Tibial nerve (tissue), 4 donors: Measurements from ENCODE around the gene SLX4. TPM values are rescaled to one million over a fixed set of nuclear protein-coding genes. Genes with fewer than 3 reads are reported as not detected.

Source experiments
- DNase-seq, 2 donors: peaks; one replicate each; pipeline ENCODE4 v3.0.0-alpha.2; 2019; ENCODE audit warnings: low spot score in 2 of 2
- H3K27ac ChIP-seq, 4 donors: fragments of 200-600 bp; sonication (generic) in 3 of 4; one replicate each; pipeline ENCODE4 v1.5.1; 2017 to 2019; ENCODE audit warnings: mild to moderate bottlenecking in 1 of 4
- H3K27me3 ChIP-seq, 2 donors: fragments of 200-600 bp; sonication (generic) in 1 of 2; one replicate each; pipeline versions ENCODE4 v1.5.1 to v1.6.0; 2017 to 2019
- H3K36me3 ChIP-seq, 3 donors: fragments of 200-600 bp; sonication (generic); one replicate each; pipeline ENCODE4 v1.5.1; 2018 to 2019
- H3K4me1 ChIP-seq, 4 donors: fragments of 200-600 bp; sonication (generic) in 3 of 4; one replicate each; pipeline ENCODE4 v1.5.1; 2017 to 2019
- H3K4me3 ChIP-seq, 4 donors: fragments of 200-600 bp; sonication (generic) in 3 of 4; one replicate each; pipeline ENCODE4 v1.5.1; 2017 to 2019; ENCODE audit warnings: mild to moderate bottlenecking in 1 of 4, moderate library complexity in 1 of 4
- H3K9me3 ChIP-seq, 4 donors: fragments of 200-600 bp; sonication (generic) in 3 of 4; one replicate each; pipeline ENCODE4 v1.5.1; 2017 to 2019
- CTCF ChIP-seq, 5 experiments: fragments of 200-600 bp in 3 of 5; fragments of 450-650 bp in 2 of 5; sonication (generic) in 3 of 5; IDR thresholded peaks; one replicate each; pipeline ENCODE4 v1.5.1; 2016 to 2019; ENCODE audit warnings: antibody characterized with exemption in 5 of 5, mild to moderate bottlenecking in 3 of 5, moderate library complexity in 2 of 5
- EP300 ChIP-seq, 2 donors: sonication (generic); formaldehyde crosslinking; IDR thresholded peaks; one replicate each; pipeline ENCODE4 v1.6.1; 2017; ENCODE audit warnings: antibody characterized with exemption in 2 of 2, mild to moderate bottlenecking in 1 of 2
- POLR2A ChIP-seq, 2 donors: fragments of 450-650 bp; IDR thresholded peaks; one replicate each; pipeline ENCODE4 v1.6.1; 2017; ENCODE audit warnings: antibody characterized with exemption in 2 of 2, mild to moderate bottlenecking in 2 of 2, moderate library complexity in 2 of 2
- WGBS, 2 donors: methylation state at CpG; one replicate each; pipeline ENCODE4 v1.1.5; 2018; 5-methylcytosine and 5-hydroxymethylcytosine counted together
- total RNA-seq, 4 donors: library from RNA; depleted of rRNA; stranded (reverse); fragments of >200 nt; gene quantifications; one replicate each; pipeline ENCODE4 v1.1.0, GENCODE V29; 2016

The SLX4 gene
- total RNA-seq, 4 donors from 2014 or later = 4.8 to 8.1 (median 5.6) TPM

- TF ChIP-seq CTCF (IDR thresholded peaks at IDR 0.05) = no peak
- TF ChIP-seq POLR2A (IDR thresholded peaks at IDR 0.05) = no peak
- TF ChIP-seq EP300 (IDR thresholded peaks at IDR 0.05) = no peak
- H3K36me3 ChIP-seq = peaks cover 0 to 70% (median 0%) of the 10 kb centered on the region in 3 donors
- 95 to 96% methylated on average over 6 to 16 of the region's 16 CpGs for WGBS, 2 donors
- no peak overlapping the region for H3K27ac ChIP-seq
- H3K4me3 ChIP-seq = no peak overlapping the region
- H3K9me3 ChIP-seq = no peaks in the 10 kb centered on the region
- no peak for DNase-seq
- H3K4me1 ChIP-seq = peaks cover 0 to 17% (median 5%) of the 10 kb centered on the region in 4 donors
- H3K27me3 ChIP-seq = peaks cover 0 to under 1% of the 10 kb centered on the region in 2 donors
Observed at GRCh38 chr16:3583303-3584038, 27.9 kb downstream of the SLX4 start.

GRCh38 chr16:3582276-3583165 is 28.9 kb downstream of the SLX4 start:
- DNase-seq = no peak
- peaks cover 0 to 61% (median 0%) of the 10 kb centered on the region in 3 donors for H3K36me3 ChIP-seq
- TF ChIP-seq POLR2A (IDR thresholded peaks at IDR 0.05) (no peak), CTCF (IDR thresholded peaks at IDR 0.05) (no peak), EP300 (IDR thresholded peaks at IDR 0.05) (no peak)
- H3K27me3 ChIP-seq = peaks cover 0 to 10% of the 10 kb centered on the region in 2 donors
- H3K27ac ChIP-seq = no peak overlapping the region
- WGBS, 2 donors = 93 to 95% methylated on average over 29 to 32 of the region's 36 CpGs
- no peak overlapping the region for H3K4me3 ChIP-seq
- no peaks in the 10 kb centered on the region for H3K9me3 ChIP-seq
- H3K4me1 ChIP-seq = peaks cover 0 to 19% (median 5%) of the 10 kb centered on the region in 4 donors

GRCh38 chr16:3581392-3581791 is 30.0 kb downstream of the SLX4 start:
- peaks cover 0 to 50% (median 0%) of the 10 kb centered on the region in 3 donors for H3K36me3 ChIP-seq
- H3K4me1 ChIP-seq = peaks cover 0 to 19% (median 5%) of the 10 kb centered on the region in 4 donors
- 90 to 93% methylated on average over 10 of the region's 10 CpGs for WGBS, 2 donors
- no peaks in the 10 kb centered on the region for H3K9me3 ChIP-seq
- H3K27me3 ChIP-seq = peaks cover 0 to 19% of the 10 kb centered on the region in 2 donors
- TF ChIP-seq POLR2A (IDR thresholded peaks at IDR 0.05) (no peak), CTCF (IDR thresholded peaks at IDR 0.05) (no peak), EP300 (IDR thresholded peaks at IDR 0.05) (no peak)
- H3K27ac ChIP-seq = no peak overlapping the region
- no peak for DNase-seq
- no peak overlapping the region for H3K4me3 ChIP-seq

GRCh38 chr16:3580686-3581085 is 30.7 kb downstream of the SLX4 start:
- Histone ChIP-seq H3K27ac (no peak overlapping the region), H3K4me1 (peaks cover 0 to 19% (median 5%) of the 10 kb centered on the region in 4 donors), H3K9me3 (no peaks in the 10 kb centered on the region), H3K27me3 (peaks cover 0 to 25% of the 10 kb centered on the region in 2 donors), H3K4me3 (no peak overlapping the region), H3K36me3 (peaks cover 0 to 43% (median 0%) of the 10 kb centered on the region in 3 donors)
- no peak for DNase-seq
- no peak for TF ChIP-seq POLR2A (IDR thresholded peaks at IDR 0.05)
- TF ChIP-seq CTCF (IDR thresholded peaks at IDR 0.05) = no peak
- TF ChIP-seq EP300 (IDR thresholded peaks at IDR 0.05) = no peak
- 30 to 47% methylated on average over 7 to 8 of the region's 8 CpGs for WGBS, 2 donors
